Mucosa of descending colon (tissue), 3 donors: ENCODE measurements around the gene INO80E. TPM values are rescaled to one million over a fixed set of nuclear protein-coding genes. Genes with fewer than 3 reads are reported as not detected.

Source experiments
- ATAC-seq: fragments of 200-7000 bp; cut with Tn5 transposase; one replicate; pipeline ENCODE4 v1.9.1; 2020; ENCODE audit warnings: mild to moderate bottlenecking, moderate library complexity
- DNase-seq, 3 donors: peaks; one replicate each; pipeline ENCODE4 v3.0.0-alpha.2; 2020
- H3K36me3 ChIP-seq: fragments of 200-600 bp; one replicate; pipeline ENCODE4 v1.8.0; 2021; ENCODE audit warnings: low read depth, mild to moderate bottlenecking
- H3K4me1 ChIP-seq: fragments of 200-600 bp; one replicate; pipeline ENCODE4 v1.8.0; 2021; ENCODE audit warnings: low read depth, mild to moderate bottlenecking
- H3K4me3 ChIP-seq: fragments of 200-600 bp; one replicate; pipeline ENCODE4 v1.8.0; 2021; ENCODE audit warnings: mild to moderate bottlenecking
- H3K9me3 ChIP-seq: fragments of 200-600 bp; one replicate; pipeline ENCODE4 v1.8.0; 2021; ENCODE audit warnings: mild to moderate bottlenecking
- CTCF ChIP-seq: fragments of 200-600 bp; IDR thresholded peaks from one replicate; pipeline ENCODE4 v1.8.0; 2022; ENCODE audit warnings: antibody characterized with exemption, mild to moderate bottlenecking
- intact Hi-C, 2 donors: fragments of 100-400 bp; cut with DNase I in 1 of 2; cut with micrococcal nuclease in 1 of 2; formaldehyde crosslinking; loops; one replicate each; pipeline versions ENCODE4 v1.11.0 to v1.11.1; 2022; cut with DNase I, micrococcal nuclease
- total RNA-seq, 3 donors: library from RNA; stranded (reverse); fragmentation: NEBNext Ultra II Directional in 2 of 3; extraction: Animal tissue kit (Norgen Biotek cat#: 25700) in 2 of 3; gene quantifications; one replicate each; pipeline versions ENCODE4 v1.2.1 to v1.2.4, GENCODE V29; 2021 to 2023
- donor health status: DM: no; HTN: no; CAD: no; lungs with moderate emphysema.
- donor health status: DM: no; HTN: no; CAD: no.
- donor health status: DM: no; HTN: yes; CAD: no.

Gene INO80E
- total RNA-seq, 3 donors from 2014 or later: 71.2 to 79.5 (median 78.4) TPM

GRCh38 chr16:29995324-29995910 is 624 bp upstream of the INO80E start, which contains the start of gene HIRIP3:
Gene HIRIP3, minus strand, starts transcription at chr16:29995617. Its CDS starts 12 bp downstream, at chr16:29995605.
- no peaks in the 10 kb centered on the region for H3K36me3 ChIP-seq
- ATAC-seq: peak; percentile 80
- H3K4me3 ChIP-seq: peak within 1 kb of the TSS; percentile 49
- H3K9me3 ChIP-seq: no peaks in the 10 kb centered on the region
- TF ChIP-seq CTCF: no peak
- intact Hi-C loops: no loop called here
- H3K4me1 ChIP-seq: peaks cover 20% of the 10 kb centered on the region
- DNase-seq: peak; percentile 89 to 92 (median 91)

GRCh38 chr16:29996766-29997250 is 767 bp downstream of the INO80E start:
- no peaks in the 10 kb centered on the region for H3K36me3 ChIP-seq
- ATAC-seq: no peak
- H3K4me1 ChIP-seq: peaks cover 17% of the 10 kb centered on the region
- H3K4me3 ChIP-seq: peak overlapping the region; percentile 49
- TF ChIP-seq CTCF: no peak
- DNase-seq: no peak
- intact Hi-C loops: no loop called here
- H3K9me3 ChIP-seq: no peaks in the 10 kb centered on the region

GRCh38 chr16:29999605-30000004 is 3.6 kb downstream of the INO80E start:
- Histone ChIP-seq H3K4me3 (no peak overlapping the region), H3K9me3 (no peaks in the 10 kb centered on the region), H3K4me1 (peaks cover 12% of the 10 kb centered on the region), H3K36me3 (no peaks in the 10 kb centered on the region)
- intact Hi-C loops: no loop called here
- no peak for TF ChIP-seq CTCF
- DNase-seq (no peak), ATAC-seq (no peak)

GRCh38 chr16:30000735-30001631 is 4.9 kb downstream of the INO80E start:
- no peak overlapping the region for H3K4me3 ChIP-seq
- no peak for TF ChIP-seq CTCF
- H3K9me3 ChIP-seq: no peaks in the 10 kb centered on the region
- no peak for DNase-seq
- peaks cover 8% of the 10 kb centered on the region for H3K4me1 ChIP-seq
- no peak for ATAC-seq
- intact Hi-C loops: no loop called here
- no peaks in the 10 kb centered on the region for H3K36me3 ChIP-seq

- no peaks in the 10 kb centered on the region for H3K4me1 ChIP-seq
- DNase-seq: no peak
- ATAC-seq: no peak
- H3K9me3 ChIP-seq: no peaks in the 10 kb centered on the region
- no peaks in the 10 kb centered on the region for H3K36me3 ChIP-seq
- no peak overlapping the region for H3K4me3 ChIP-seq
- intact Hi-C loops: no loop called here
- TF ChIP-seq CTCF: no peak
Measured at GRCh38 chr16:30002614-30003346, 6.7 kb downstream of the INO80E start.
